ENCODE measurements around the gene YIPF5. TPM values are rescaled to one million over a fixed set of nuclear protein-coding genes. Genes with fewer than 3 reads are reported as not detected.

The YIPF5 gene
- total RNA-seq, 1 donor from 2014 or later: 65.3 TPM

- Mint-ChIP-seq H3K27me3 (no peaks in the 10 kb centered on the region), H3K27ac (no peak overlapping the region), H3K36me3 (no peaks in the 10 kb centered on the region), H3K4me1 (ENCODE audit: unreplicated experiment) (peaks cover 9% of the 10 kb centered on the region), H3K9me3 (peaks cover 6% of the 10 kb centered on the region), H3K4me3 (no peak overlapping the region)
- no peak for TF ChIP-seq CTCF (conservative IDR thresholded peaks at IDR 0.05)
- no peak for DNase-seq (ENCODE audit: extremely low spot score, unreplicated experiment)
These were observed 49.7 kb downstream of the YIPF5 start for GRCh38 chr5:144120661-144121180.

- H3K4me1 Mint-ChIP-seq (ENCODE audit: unreplicated experiment): no peaks in the 10 kb centered on the region
- no peaks in the 10 kb centered on the region for H3K36me3 Mint-ChIP-seq
- no peaks in the 10 kb centered on the region for H3K27me3 Mint-ChIP-seq
- no peak overlapping the region for H3K27ac Mint-ChIP-seq
- H3K4me3 Mint-ChIP-seq: no peak overlapping the region
- DNase-seq (ENCODE audit: extremely low spot score, unreplicated experiment): no peak
- peaks cover 6% of the 10 kb centered on the region for H3K9me3 Mint-ChIP-seq
- no peak for TF ChIP-seq CTCF (conservative IDR thresholded peaks at IDR 0.05)
These were observed 53.0 kb downstream of the YIPF5 start for GRCh38 chr5:144117412-144117811.

- DNase-seq (ENCODE audit: extremely low spot score, unreplicated experiment): no peak
- Mint-ChIP-seq H3K36me3 (no peaks in the 10 kb centered on the region), H3K27ac (no peak overlapping the region), H3K9me3 (no peaks in the 10 kb centered on the region), H3K4me3 (no peak overlapping the region), H3K4me1 (ENCODE audit: unreplicated experiment) (no peaks in the 10 kb centered on the region), H3K27me3 (no peaks in the 10 kb centered on the region)
- TF ChIP-seq CTCF (conservative IDR thresholded peaks at IDR 0.05): no peak
These were observed 55.9 kb downstream of the YIPF5 start for GRCh38 chr5:144114571-144114970.

Other genes starting within 250 kb of the YIPF5 start
- 3.0 and 4.5 TPM in 2 replicates for gene KCTD16, start 214 bp upstream of the YIPF5 start, total RNA-seq (ENCODE audit: low replicate concordance)